ENCODE data around the gene RPP21. TPM values are rescaled to one million over a fixed set of nuclear protein-coding genes. Genes with fewer than 3 reads are reported as not detected.

RPP21 gene
- total RNA-seq, 1 experiment from 2014 or later: 47.5 TPM

DNA sequence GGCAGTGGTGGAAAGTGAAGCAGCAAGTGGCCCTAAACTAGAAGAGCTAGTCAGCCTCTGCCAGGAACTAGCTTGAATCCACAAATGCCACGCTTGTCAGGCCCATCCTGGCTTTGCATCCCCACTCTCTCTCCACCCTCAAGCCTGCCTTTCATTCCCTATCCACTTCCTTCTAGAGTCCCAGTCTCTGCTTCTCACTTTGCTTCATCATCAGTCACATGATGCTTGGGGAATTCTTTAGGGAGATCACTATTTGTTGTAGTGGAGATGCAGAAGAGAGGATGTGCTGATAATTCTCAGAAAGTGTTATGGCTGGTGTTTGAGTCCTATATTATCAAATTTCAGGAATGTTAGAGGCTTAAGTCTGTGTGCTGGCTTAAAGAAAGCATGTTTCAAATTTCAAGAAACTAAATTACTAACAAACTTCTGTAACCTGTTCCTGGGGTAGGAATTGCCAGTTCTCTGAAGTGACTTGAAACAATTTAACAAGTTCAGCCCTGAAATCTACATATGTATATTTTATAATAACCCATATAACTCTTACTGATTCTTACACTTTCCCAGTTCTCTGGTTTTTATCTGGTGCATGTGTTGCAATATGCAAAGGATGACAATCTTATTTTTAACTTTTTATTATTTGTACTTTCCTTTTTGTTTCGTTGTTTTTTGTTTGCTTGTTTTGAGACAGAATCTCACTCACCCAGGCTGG is 10.7 kb upstream of the RPP21 start:
- no peak for DNase-seq
- Histone ChIP-seq H3K4me1 (0 out of 2 replicates have a peak, but pooled peaks cover 3% of the 10 kb centered on the region), H3K4me3 (ENCODE audit: low read depth, low read length) (no peak overlapping the region), H3K36me3 (ENCODE audit: control insufficient read depth, insufficient read depth, low read length) (peaks cover 1% of the 10 kb centered on the region), H3K27me3 (replicated peaks; ENCODE audit: control insufficient read depth, insufficient read depth, low read length) (no peaks in the 10 kb centered on the region), H3K9me3 (no peaks in the 10 kb centered on the region)
- H3K9me3 Mint-ChIP-seq (ENCODE audit: unreplicated experiment): no peaks in the 10 kb centered on the region
- peaks cover 19% of the 10 kb centered on the region for H3K36me3 Mint-ChIP-seq (ENCODE audit: insufficient read depth, unreplicated experiment)
- no peak for TF ChIP-seq CTCF (IDR thresholded peaks at IDR 0.05; ENCODE audit: insufficient read depth in 1 of 2, low read depth in 1 of 2, low read length in 1 of 2, severe bottlenecking in 1 of 2, unreplicated experiment in 1 of 2)
- intact Hi-C loops (cut with micrococcal nuclease; ENCODE audit: unreplicated experiment): no loop called here
- ChIA-PET CTCF (no interaction called here), POLR2A (no interaction called here)
- no peak overlapping the region for H3K4me3 Mint-ChIP-seq (ENCODE audit: unreplicated experiment)
- H3K4me1 Mint-ChIP-seq (ENCODE audit: low read depth, unreplicated experiment): peaks cover 18% of the 10 kb centered on the region
- BruUV-seq (replicated peaks): no TSS peak
- no peaks in the 10 kb centered on the region for H3K27me3 Mint-ChIP-seq (ENCODE audit: insufficient read depth, unreplicated experiment)
- H3K27ac Mint-ChIP-seq (ENCODE audit: unreplicated experiment): no peak overlapping the region

GRCh38 chr6:30340589-30341054 is 4.3 kb upstream of the RPP21 start:
- peaks cover 1% of the 10 kb centered on the region for H3K4me1 Mint-ChIP-seq (ENCODE audit: low read depth, unreplicated experiment)

GRCh38 chr6:30341218-30341617 is 3.7 kb upstream of the RPP21 start:
- TF ChIP-seq CTCF (IDR thresholded peaks at IDR 0.05; ENCODE audit: insufficient read depth in 1 of 2, low read depth in 1 of 2, low read length in 1 of 2, severe bottlenecking in 1 of 2, unreplicated experiment in 1 of 2): no peak
- CTCF ChIA-PET: no interaction called here
- H3K36me3 ChIP-seq (ENCODE audit: control insufficient read depth, insufficient read depth, low read length): no peaks in the 10 kb centered on the region
- H3K4me3 Mint-ChIP-seq (ENCODE audit: unreplicated experiment): no peak overlapping the region
- no peaks in the 10 kb centered on the region for H3K4me1 ChIP-seq
- no peak for DNase-seq
- H3K4me1 Mint-ChIP-seq (ENCODE audit: low read depth, unreplicated experiment): peaks cover 6% of the 10 kb centered on the region
- no peaks in the 10 kb centered on the region for H3K27me3 ChIP-seq (replicated peaks; ENCODE audit: control insufficient read depth, insufficient read depth, low read length)
- H3K36me3 Mint-ChIP-seq (ENCODE audit: insufficient read depth, unreplicated experiment): peaks cover 10% of the 10 kb centered on the region
- H3K27me3 Mint-ChIP-seq (ENCODE audit: insufficient read depth, unreplicated experiment): no peaks in the 10 kb centered on the region
- H3K4me3 ChIP-seq (ENCODE audit: low read depth, low read length): no peak overlapping the region
- H3K27ac Mint-ChIP-seq (ENCODE audit: unreplicated experiment): no peak overlapping the region
- intact Hi-C loops (cut with micrococcal nuclease; ENCODE audit: unreplicated experiment): no loop called here
- H3K9me3 ChIP-seq: no peaks in the 10 kb centered on the region
- H3K9me3 Mint-ChIP-seq (ENCODE audit: unreplicated experiment): no peaks in the 10 kb centered on the region
- POLR2A ChIA-PET: no interaction called here
- no TSS peak for BruUV-seq (replicated peaks)

More at GRCh38 chr6:30340589-30341054, 4.3 kb upstream of the RPP21 start:
- no peak for TF ChIP-seq CTCF (IDR thresholded peaks at IDR 0.05; ENCODE audit: insufficient read depth in 1 of 2, low read depth in 1 of 2, low read length in 1 of 2, severe bottlenecking in 1 of 2, unreplicated experiment in 1 of 2)
- Mint-ChIP-seq H3K4me3 (ENCODE audit: unreplicated experiment) (no peak overlapping the region), H3K27ac (ENCODE audit: unreplicated experiment) (no peak overlapping the region), H3K9me3 (ENCODE audit: unreplicated experiment) (no peaks in the 10 kb centered on the region), H3K27me3 (ENCODE audit: insufficient read depth, unreplicated experiment) (no peaks in the 10 kb centered on the region), H3K36me3 (ENCODE audit: insufficient read depth, unreplicated experiment) (peaks cover 12% of the 10 kb centered on the region)
- H3K9me3 ChIP-seq: no peaks in the 10 kb centered on the region
- BruUV-seq (replicated peaks): no TSS peak
- no peak for DNase-seq
- POLR2A ChIA-PET: no interaction called here
- CTCF ChIA-PET: no interaction called here
- H3K4me1 ChIP-seq: no peaks in the 10 kb centered on the region
- no peak overlapping the region for H3K4me3 ChIP-seq (ENCODE audit: low read depth, low read length)
- H3K36me3 ChIP-seq (ENCODE audit: control insufficient read depth, insufficient read depth, low read length): no peaks in the 10 kb centered on the region
- intact Hi-C loops (cut with micrococcal nuclease; ENCODE audit: unreplicated experiment): no loop called here
- no peaks in the 10 kb centered on the region for H3K27me3 ChIP-seq (replicated peaks; ENCODE audit: control insufficient read depth, insufficient read depth, low read length)

All from Caco-2 (cell line).